ENCODE results near the gene ARMC2. TPM values are rescaled to one million over a fixed set of nuclear protein-coding genes. Genes with fewer than 3 reads are reported as not detected.

Gene ARMC2
- total RNA-seq, 2 experiments from 2014 or later, result 5.2 to 5.7 TPM

GRCh38 chr6:108799791-108800190, 48.4 kb upstream of the ARMC2 start:
- TF ChIP-seq, protein P1, sequence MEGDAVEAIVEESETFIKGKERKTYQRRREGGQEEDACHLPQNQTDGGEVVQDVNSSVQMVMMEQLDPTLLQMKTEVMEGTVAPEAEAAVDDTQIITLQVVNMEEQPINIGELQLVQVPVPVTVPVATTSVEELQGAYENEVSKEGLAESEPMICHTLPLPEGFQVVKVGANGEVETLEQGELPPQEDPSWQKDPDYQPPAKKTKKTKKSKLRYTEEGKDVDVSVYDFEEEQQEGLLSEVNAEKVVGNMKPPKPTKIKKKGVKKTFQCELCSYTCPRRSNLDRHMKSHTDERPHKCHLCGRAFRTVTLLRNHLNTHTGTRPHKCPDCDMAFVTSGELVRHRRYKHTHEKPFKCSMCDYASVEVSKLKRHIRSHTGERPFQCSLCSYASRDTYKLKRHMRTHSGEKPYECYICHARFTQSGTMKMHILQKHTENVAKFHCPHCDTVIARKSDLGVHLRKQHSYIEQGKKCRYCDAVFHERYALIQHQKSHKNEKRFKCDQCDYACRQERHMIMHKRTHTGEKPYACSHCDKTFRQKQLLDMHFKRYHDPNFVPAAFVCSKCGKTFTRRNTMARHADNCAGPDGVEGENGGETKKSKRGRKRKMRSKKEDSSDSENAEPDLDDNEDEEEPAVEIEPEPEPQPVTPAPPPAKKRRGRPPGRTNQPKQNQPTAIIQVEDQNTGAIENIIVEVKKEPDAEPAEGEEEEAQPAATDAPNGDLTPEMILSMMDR (IDR thresholded peaks at IDR 0.05), result no peak
- no peak overlapping the region for H3K27ac ChIP-seq (ENCODE audit: low read depth in 1 of 2, low read length in 2 of 2)
- H3K4me1 Mint-ChIP-seq (ENCODE audit: low read depth), result peaks cover 23% of the 10 kb centered on the region

GRCh38 chr6:108800427-108800864, 47.8 kb upstream of the ARMC2 start:
- Histone ChIP-seq H3K27me3 (ENCODE audit: control insufficient read depth in 1 of 2, insufficient read depth in 2 of 2, low read length in 2 of 2) (no peaks in the 10 kb centered on the region), H3K4me3 (ENCODE audit: low read length) (no peak overlapping the region), H3K27ac (ENCODE audit: low read depth in 1 of 2, low read length in 2 of 2) (no peak overlapping the region), H3K9me3 (ENCODE audit: control insufficient read depth in 1 of 2, insufficient read depth in 1 of 2, low read length in 2 of 2) (no peaks in the 10 kb centered on the region), H3K4me1 (ENCODE audit: insufficient read depth, low read length) (peaks cover 19% of the 10 kb centered on the region), H3K36me3 (ENCODE audit: insufficient read depth, low read length) (no peaks in the 10 kb centered on the region)
- DNase-seq, result no peak
- CTCF ChIA-PET, result no interaction called here
- H3K36me3 Mint-ChIP-seq (ENCODE audit: low read depth), result no peaks in the 10 kb centered on the region
- H3K9me3 Mint-ChIP-seq, result no peaks in the 10 kb centered on the region
- POLR2A ChIA-PET, result no interaction called here
- TF ChIP-seq, protein P1 (IDR thresholded peaks at IDR 0.05), result no peak
- H3K27ac Mint-ChIP-seq, result no peak overlapping the region
- no peaks in the 10 kb centered on the region for H3K27me3 Mint-ChIP-seq
- no peak for ATAC-seq (ENCODE audit: poor library complexity)
- no peak overlapping the region for H3K4me3 Mint-ChIP-seq
- peaks cover 23% of the 10 kb centered on the region for H3K4me1 Mint-ChIP-seq (ENCODE audit: low read depth)
- intact Hi-C loops (cut with DNase I, micrococcal nuclease), result no loop called here

More at GRCh38 chr6:108799791-108800190, 48.4 kb upstream of the ARMC2 start:
- Mint-ChIP-seq H3K36me3 (ENCODE audit: low read depth) (no peaks in the 10 kb centered on the region), H3K27ac (no peak overlapping the region), H3K4me3 (no peak overlapping the region), H3K9me3 (no peaks in the 10 kb centered on the region), H3K27me3 (no peaks in the 10 kb centered on the region)
- ChIA-PET CTCF (no interaction called here), POLR2A (no interaction called here)
- no peaks in the 10 kb centered on the region for H3K9me3 ChIP-seq (ENCODE audit: control insufficient read depth in 1 of 2, insufficient read depth in 1 of 2, low read length in 2 of 2)
- H3K4me3 ChIP-seq (ENCODE audit: low read length), result no peak overlapping the region
- intact Hi-C loops (cut with DNase I, micrococcal nuclease), result no loop called here
- H3K4me1 ChIP-seq (ENCODE audit: insufficient read depth, low read length), result peaks cover 19% of the 10 kb centered on the region
- no peaks in the 10 kb centered on the region for H3K27me3 ChIP-seq (ENCODE audit: control insufficient read depth in 1 of 2, insufficient read depth in 2 of 2, low read length in 2 of 2)
- no peak for DNase-seq
- ATAC-seq (ENCODE audit: poor library complexity), result no peak
- H3K36me3 ChIP-seq (ENCODE audit: insufficient read depth, low read length), result no peaks in the 10 kb centered on the region

DNA sequence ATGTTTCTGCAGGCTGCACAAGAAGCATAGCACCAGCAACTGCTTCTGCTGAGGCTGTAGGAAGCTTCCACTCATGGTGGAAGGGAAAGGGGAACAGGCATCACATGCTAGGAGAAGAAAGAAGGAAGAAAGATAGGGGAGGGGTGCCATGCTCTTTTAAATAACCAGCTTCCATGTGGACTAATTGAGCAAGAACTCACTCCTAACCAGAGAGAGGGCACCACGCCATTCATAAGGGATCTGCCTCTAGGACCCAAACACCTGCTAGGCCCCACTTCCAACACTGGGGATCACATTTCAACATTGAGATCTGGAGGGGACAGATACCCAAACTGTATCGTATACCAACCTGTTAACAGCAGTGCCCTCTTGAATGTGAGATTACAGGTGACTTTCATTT, 46.9 kb upstream of the ARMC2 start:
- no peaks in the 10 kb centered on the region for H3K27me3 ChIP-seq (ENCODE audit: control insufficient read depth in 1 of 2, insufficient read depth in 2 of 2, low read length in 2 of 2)
- no peaks in the 10 kb centered on the region for H3K36me3 Mint-ChIP-seq (ENCODE audit: low read depth)
- H3K9me3 ChIP-seq (ENCODE audit: control insufficient read depth in 1 of 2, insufficient read depth in 1 of 2, low read length in 2 of 2), result no peaks in the 10 kb centered on the region
- ChIA-PET CTCF (no interaction called here), POLR2A (no interaction called here)
- no peak overlapping the region for H3K27ac ChIP-seq (ENCODE audit: low read depth in 1 of 2, low read length in 2 of 2)
- no peaks in the 10 kb centered on the region for H3K36me3 ChIP-seq (ENCODE audit: insufficient read depth, low read length)
- peak in 1 of 14 experiments; percentile 12 for DNase-seq
- peaks cover 23% of the 10 kb centered on the region for H3K4me1 Mint-ChIP-seq (ENCODE audit: low read depth)
- TF ChIP-seq, protein P1 (IDR thresholded peaks at IDR 0.05), result no peak
- no peaks in the 10 kb centered on the region for H3K9me3 Mint-ChIP-seq
- ATAC-seq (ENCODE audit: poor library complexity), result no peak
- no peak overlapping the region for H3K4me3 Mint-ChIP-seq
- H3K4me1 ChIP-seq (ENCODE audit: insufficient read depth, low read length), result peaks cover 19% of the 10 kb centered on the region
- H3K4me3 ChIP-seq (ENCODE audit: low read length), result no peak overlapping the region
- intact Hi-C loops (cut with DNase I, micrococcal nuclease), result no loop called here
- H3K27me3 Mint-ChIP-seq, result no peaks in the 10 kb centered on the region
- H3K27ac Mint-ChIP-seq, result no peak overlapping the region
